ENCODE data around the gene DKK1.

DKK1 gene

GRCh38 chr10:52313933-52314821 lies at the start of gene DKK1:
TSS of gene DKK1 (plus strand) at chr10:52314281. CDS start at chr10:52314435, 154 bp downstream.
- DNase-seq (ENCODE audit: low read depth in 2 of 2), result no peak

GRCh38 chr10:52265131-52265926 lies 48.8 kb upstream of the DKK1 start:
- DNase-seq (ENCODE audit: low read depth in 2 of 2), result no peak

GRCh38 chr10:52266858-52267257 lies 47.2 kb upstream of the DKK1 start:
- DNase-seq (ENCODE audit: low read depth in 2 of 2), result no peak

GRCh38 chr10:52268790-52269189 lies 45.3 kb upstream of the DKK1 start:
- no peak for DNase-seq (ENCODE audit: low read depth in 2 of 2)

GRCh38 chr10:52269233-52269632 lies 44.8 kb upstream of the DKK1 start:
- no peak for DNase-seq (ENCODE audit: low read depth in 2 of 2)

- DNase-seq (ENCODE audit: low read depth in 2 of 2), result no peak
These were observed 37.9 kb upstream of the DKK1 start for GRCh38 chr10:52276163-52276562.

- DNase-seq (ENCODE audit: low read depth in 2 of 2), result no peak
These were observed 37.1 kb upstream of the DKK1 start for GRCh38 chr10:52276986-52277385.

GRCh38 chr10:52279546-52279945 lies 34.5 kb upstream of the DKK1 start:
- no peak for DNase-seq (ENCODE audit: low read depth in 2 of 2)

GRCh38 chr10:52280051-52280450 lies 34.0 kb upstream of the DKK1 start:
- no peak for DNase-seq (ENCODE audit: low read depth in 2 of 2)

GRCh38 chr10:52283174-52283573 lies 30.9 kb upstream of the DKK1 start:
- DNase-seq (ENCODE audit: low read depth in 2 of 2), result no peak

- DNase-seq (ENCODE audit: low read depth in 2 of 2), result no peak
These were observed 29.6 kb upstream of the DKK1 start for GRCh38 chr10:52284416-52285013.

GRCh38 chr10:52287866-52288265 lies 26.2 kb upstream of the DKK1 start:
- DNase-seq (ENCODE audit: low read depth in 2 of 2), result no peak

GRCh38 chr10:52297747-52298146 lies 16.3 kb upstream of the DKK1 start:
- DNase-seq (ENCODE audit: low read depth in 2 of 2), result no peak

GRCh38 chr10:52300599-52301277 lies 13.3 kb upstream of the DKK1 start:
- DNase-seq (ENCODE audit: low read depth in 2 of 2), result no peak

GRCh38 chr10:52308251-52309031 lies 5.6 kb upstream of the DKK1 start:
- DNase-seq (ENCODE audit: low read depth in 2 of 2), result no peak

- no peak for DNase-seq (ENCODE audit: low read depth in 2 of 2)
These were observed 1.2 kb upstream of the DKK1 start for GRCh38 chr10:52312942-52313255.

- no peak for DNase-seq (ENCODE audit: low read depth in 2 of 2)
These were observed 687 bp upstream of the DKK1 start for GRCh38 chr10:52313256-52313932.

GRCh38 chr10:52314822-52315552 lies 906 bp downstream of the DKK1 start:
- DNase-seq (ENCODE audit: low read depth in 2 of 2), result no peak

- DNase-seq (ENCODE audit: low read depth in 2 of 2), result no peak
These were observed 1.9 kb downstream of the DKK1 start for GRCh38 chr10:52316001-52316400.

GRCh38 chr10:52316500-52316899 lies 2.4 kb downstream of the DKK1 start:
- DNase-seq (ENCODE audit: low read depth in 2 of 2), result no peak

Measured in stimulated activated CD8-positive, alpha-beta memory T cell treated with anti-CD3 and anti-CD28 coated beads, Interleukin-7, amount 100 ng/mL, for 1 hour (primary cell).